GM23248 (cell line): Measurements from ENCODE around the gene ZNF675. TPM values are rescaled to one million over a fixed set of nuclear protein-coding genes. Genes with fewer than 3 reads are reported as not detected.
"Not testable (repeated sequence)": the region's sequence is repeated elsewhere in the genome, so short reads cannot be mapped to it uniquely, and the experiment has no call there.

ENCODE experiments used
- DNase-seq: peaks from one replicate; pipeline ENCODE4 v3.0.0-alpha.2; 2015
- H2AFZ ChIP-seq: fragments of 200-600 bp; sonication (generic); 2 replicates; pipeline ENCODE4 v1.6.1; 2016; ENCODE audit warnings: antibody characterized with exemption
- H3F3A ChIP-seq: fragments of 200-600 bp; sonication (generic); 2 replicates; pipeline ENCODE4 v1.6.1; 2016; ENCODE audit warnings: mild to moderate bottlenecking, antibody characterized with exemption, mixed run types; ENCODE audit not compliant: insufficient read depth
- H3K27ac ChIP-seq: fragments of 200-600 bp; sonication (generic); 2 replicates; pipeline ENCODE4 v1.5.1; 2016; ENCODE audit warnings: mild to moderate bottlenecking
- H3K27me3 ChIP-seq: fragments of 200-600 bp; sonication (generic); replicated peaks from 2 replicates; pipeline ENCODE4 v1.6.1; 2016; ENCODE audit warnings: mild to moderate bottlenecking; ENCODE audit not compliant: insufficient read depth
- H3K36me3 ChIP-seq: fragments of 200-600 bp; sonication (generic); 2 replicates; pipeline ENCODE4 v1.6.1; 2016; ENCODE audit warnings: low read depth, mild to moderate bottlenecking
- H3K4me1 ChIP-seq: fragments of 200-600 bp; sonication (generic); 2 replicates; pipeline ENCODE4 v1.6.1; 2016; ENCODE audit warnings: mild to moderate bottlenecking; ENCODE audit not compliant: insufficient read depth
- H3K4me2 ChIP-seq: fragments of 200-600 bp; sonication (generic); one replicate; pipeline ENCODE4 v1.6.1; 2016; ENCODE audit warnings: mild to moderate bottlenecking; ENCODE audit not compliant: unreplicated experiment
- H3K4me3 ChIP-seq: fragments of 200-600 bp; sonication (generic); 2 replicates; pipeline ENCODE4 v1.5.1; 2016; ENCODE audit warnings: mild to moderate bottlenecking
- H3K79me2 ChIP-seq: fragments of 200-600 bp; sonication (generic); 2 replicates; pipeline ENCODE4 v1.6.1; 2016; ENCODE audit warnings: mild to moderate bottlenecking; ENCODE audit not compliant: insufficient read depth
- H3K9ac ChIP-seq: fragments of 200-600 bp; sonication (generic); 2 replicates; pipeline ENCODE4 v1.6.1; 2016; ENCODE audit warnings: mild to moderate bottlenecking
- H3K9me2 ChIP-seq: fragments of 200-600 bp; sonication (generic); 2 replicates; pipeline ENCODE4 v1.6.1; 2016; ENCODE audit warnings: mixed run types, mild to moderate bottlenecking, moderate library complexity; ENCODE audit not compliant: insufficient read depth
- H3K9me3 ChIP-seq: fragments of 200-600 bp; sonication (generic); one replicate; pipeline ENCODE4 v1.6.1; 2017; ENCODE audit warnings: low read depth
- H4K20me1 ChIP-seq: fragments of 200-600 bp; sonication (generic); 2 replicates; pipeline ENCODE4 v1.6.0; 2016; ENCODE audit not compliant: insufficient read depth
- EZH2 ChIP-seq: fragments of 200-600 bp; sonication (generic); IDR thresholded peaks from 2 replicates; pipeline ENCODE4 v1.6.1; 2018; ENCODE audit warnings: antibody characterized with exemption, mild to moderate bottlenecking; ENCODE audit not compliant: insufficient read depth, poor library complexity, severe bottlenecking
- EZH2phosphoT487 ChIP-seq: fragments of 200-600 bp; sonication (generic); IDR thresholded peaks from 2 replicates; pipeline ENCODE4 v1.6.1; 2018; ENCODE audit warnings: antibody characterized with exemption, moderate library complexity, mild to moderate bottlenecking, low read depth; ENCODE audit not compliant: insufficient read depth
- WGBS, 2 experiments: methylation state at CpG; one replicate each; pipeline ENCODE4 v1.1.6; 2015 to 2017; ENCODE audit warnings: low lambda C conversion rate in 2 of 2, low coverage in 1 of 2; ENCODE audit errors: missing lambda C conversion rate in 2 of 2; 5-methylcytosine and 5-hydroxymethylcytosine counted together
- in situ Hi-C: fragments of 300-500 bp; cut with MboI; formaldehyde crosslinking; loops from 2 replicates; pipeline ENCODE4 v1.15.0; 2020
- polyA plus RNA-seq: library from polyadenylated mRNA; unstranded; fragments of >200 nt; fragmentation: Nextera tagmentation; extraction: Ambion mirVana; gene quantifications from 2 replicates; pipeline ENCODE4 v1.2.1, GENCODE V29; 2016
- total RNA-seq: library from RNA; depleted of rRNA; stranded (reverse); fragments of >200 nt; shearing (Covaris generic); gene quantifications from 2 replicates; pipeline ENCODE4 v1.2.3, GENCODE V29; 2014; rRNA removed

The ZNF675 gene
- total RNA-seq, result 10.6 and 13.3 TPM in 2 replicates
- 2.5 and 3.5 TPM in 2 replicates for polyA plus RNA-seq

- no peaks in the 10 kb centered on the region for H3K27me3 ChIP-seq
- H3K9me2 ChIP-seq, result no peaks in the 10 kb centered on the region
- no peaks in the 10 kb centered on the region for H3K36me3 ChIP-seq
- no peak for TF ChIP-seq EZH2
- TF ChIP-seq EZH2phosphoT487, result no peak
- DNase-seq, result peak; percentile 95
- peak within 1 kb of the TSS; percentile 94 for H3K27ac ChIP-seq
- 1% methylated on average over 27 to 33 of the region's 33 CpGs for WGBS, 2 experiments
- H3K4me3 ChIP-seq, result peak within 1 kb of the TSS; percentile 95
- peaks cover 7% of the 10 kb centered on the region for H3K4me1 ChIP-seq
- in situ Hi-C loops, result no loop called here
- no peaks in the 10 kb centered on the region for H3K9me3 ChIP-seq
- H3K4me2 ChIP-seq, result peak within 1 kb of the TSS; percentile 68
- peaks cover 42% of the 10 kb centered on the region for H3K79me2 ChIP-seq
- peak within 1 kb of the TSS; percentile 97 for H3K9ac ChIP-seq
- H2AFZ ChIP-seq, result peak within 1 kb of the TSS; percentile 97
- no peaks in the 10 kb centered on the region for H4K20me1 ChIP-seq
- peaks cover 15% of the 10 kb centered on the region for H3F3A ChIP-seq
Measured at GRCh38 chr19:23686621-23687423, at the start of gene ZNF675. ZNF675 (minus strand) TSS chr19:23687212; CDS start chr19:23687033, 179 bp downstream.

- H4K20me1 ChIP-seq, H3K9me2 ChIP-seq, in situ Hi-C loops, H3K9me3 ChIP-seq, H3K4me1 ChIP-seq, H3K79me2 ChIP-seq, H3K36me3 ChIP-seq, H3K4me3 ChIP-seq, DNase-seq, H3K9ac ChIP-seq, H3K27ac ChIP-seq, H3K27me3 ChIP-seq, H3K4me2 ChIP-seq, H3F3A ChIP-seq, H2AFZ ChIP-seq: not testable (repeated sequence)
- WGBS, 2 experiments, result 44% methylated on average over 6 of the region's 6 CpGs
Measured at GRCh38 chr19:23730729-23731465, 43.9 kb upstream of the ZNF675 start.

GRCh38 chr19:23724161-23724560 is 37.1 kb upstream of the ZNF675 start:
- H3K36me3 ChIP-seq, H4K20me1 ChIP-seq, in situ Hi-C loops, H3F3A ChIP-seq, H3K4me2 ChIP-seq, H2AFZ ChIP-seq, H3K9me2 ChIP-seq, H3K9ac ChIP-seq, H3K4me1 ChIP-seq, H3K9me3 ChIP-seq, H3K27me3 ChIP-seq, H3K79me2 ChIP-seq, DNase-seq, H3K4me3 ChIP-seq, H3K27ac ChIP-seq: not testable (repeated sequence)
- 4 to 10% methylated on average over 5 to 6 of the region's 6 CpGs for WGBS, 2 experiments

GRCh38 chr19:23718802-23719201 is 31.8 kb upstream of the ZNF675 start:
- H3K27ac ChIP-seq, result no peak overlapping the region
- no peak overlapping the region for H2AFZ ChIP-seq
- H3K9me3 ChIP-seq, result no peaks in the 10 kb centered on the region
- DNase-seq, result no peak
- 2% methylated on average over 12 of the region's 12 CpGs for WGBS, 2 experiments
- no peaks in the 10 kb centered on the region for H3K36me3 ChIP-seq
- H3F3A ChIP-seq, result no peaks in the 10 kb centered on the region
- H3K9me2 ChIP-seq, result no peaks in the 10 kb centered on the region
- no peak overlapping the region for H3K4me3 ChIP-seq
- in situ Hi-C loops, result no loop called here
- no peaks in the 10 kb centered on the region for H3K4me1 ChIP-seq
- H3K27me3 ChIP-seq, result no peaks in the 10 kb centered on the region
- no peak for TF ChIP-seq EZH2
- no peak for TF ChIP-seq EZH2phosphoT487
- no peak overlapping the region for H3K9ac ChIP-seq
- H4K20me1 ChIP-seq, result no peaks in the 10 kb centered on the region
- no peaks in the 10 kb centered on the region for H3K79me2 ChIP-seq
- H3K4me2 ChIP-seq, result no peak overlapping the region
